Activated naive CD4-positive, alpha-beta T cell treated with anti-CD3 and anti-CD28 coated beads for 36 hours (primary cell): ENCODE data around the gene GPC5. TPM values are rescaled to one million over a fixed set of nuclear protein-coding genes. Genes with fewer than 3 reads are reported as not detected.

Source experiments
- CTCF ChIA-PET: fragments of 350-600 bp; sonication (Branson Sonifier 250); formaldehyde crosslinking; loops from one replicate; lab custom pipeline; 2021; ENCODE audit warnings: antibody characterized with exemption; lab: Charles Lee
- DNase-seq: peaks from one replicate; pipeline ENCODE4 v3.0.0-alpha.2; 2020
- H3K27ac Mint-ChIP-seq: one replicate; pipeline ENCODE4 v1.8.0; 2021; ENCODE audit warnings: mild to moderate bottlenecking, mixed read lengths
- H3K27me3 Mint-ChIP-seq: one replicate; pipeline ENCODE4 v1.8.0; 2021; ENCODE audit warnings: low read depth, mixed read lengths
- H3K36me3 Mint-ChIP-seq: one replicate; pipeline ENCODE4 v1.8.0; 2021; ENCODE audit warnings: low read depth, mixed read lengths
- H3K4me1 Mint-ChIP-seq: one replicate; pipeline ENCODE4 v1.8.0; 2021; ENCODE audit warnings: low read depth, mixed read lengths
- H3K4me3 Mint-ChIP-seq: one replicate; pipeline ENCODE4 v1.8.0; 2021; ENCODE audit warnings: mild to moderate bottlenecking, moderate library complexity, mixed read lengths
- H3K9me3 Mint-ChIP-seq: one replicate; pipeline ENCODE4 v1.8.0; 2021; ENCODE audit warnings: mixed read lengths
- intact Hi-C: fragments of 100-400 bp; cut with micrococcal nuclease; formaldehyde crosslinking; loops from one replicate; pipeline ENCODE4 v1.15.1; 2023
- total RNA-seq, 2 experiments: library from RNA; stranded (reverse); gene quantifications; one replicate each; pipeline ENCODE4 v1.2.3, GENCODE V29; 2021

GPC5 gene
- total RNA-seq, 2 experiments from 2014 or later, result 0.38 to 0.40 TPM

DNA sequence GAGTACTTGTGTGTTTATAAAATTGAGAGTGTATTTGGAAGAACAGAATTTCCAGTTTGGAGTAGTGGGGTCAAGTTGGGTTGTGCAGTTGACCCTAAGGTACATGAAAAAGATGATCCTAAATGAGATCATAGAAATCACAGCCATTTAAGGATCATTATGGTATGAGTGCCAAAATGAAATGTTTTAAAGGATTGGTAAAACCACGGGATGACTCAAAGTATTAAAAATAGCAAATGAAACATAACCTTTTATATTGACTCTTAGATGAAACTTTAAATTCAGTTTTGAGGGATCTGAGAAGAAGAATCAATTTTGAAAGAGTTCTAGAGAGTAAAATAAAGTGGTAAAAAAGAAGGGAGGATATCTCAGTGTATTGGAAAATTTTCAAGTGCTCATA lies 773.8 kb downstream of the GPC5 start:
- Mint-ChIP-seq H3K27me3 (peaks cover 5% of the 10 kb centered on the region), H3K4me1 (no peaks in the 10 kb centered on the region), H3K4me3 (no peak overlapping the region), H3K9me3 (peaks cover 1% of the 10 kb centered on the region), H3K27ac (no peak overlapping the region), H3K36me3 (no peaks in the 10 kb centered on the region)
- CTCF ChIA-PET, result no interaction called here
- DNase-seq, result no peak
- intact Hi-C loops, result no loop called here

DNA sequence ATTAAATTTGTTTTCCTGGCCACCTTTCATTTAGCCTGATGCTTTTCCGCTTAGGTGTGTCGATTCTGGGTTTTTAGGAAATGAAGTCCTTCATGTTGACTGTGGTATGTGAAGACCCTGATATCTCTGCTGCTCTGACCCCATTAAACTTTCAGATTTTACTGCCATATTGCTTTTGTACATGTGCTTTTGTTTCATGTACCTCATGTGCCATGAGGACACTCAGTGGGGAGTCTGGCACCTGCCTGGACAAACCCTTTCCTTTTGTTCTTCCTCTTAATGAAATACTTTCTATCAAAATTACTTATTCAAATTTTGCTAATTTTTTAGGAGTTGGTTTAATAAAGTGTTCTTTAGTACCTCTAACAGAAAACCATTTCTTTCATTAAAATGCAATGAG lies 774.8 kb downstream of the GPC5 start:
- no peak overlapping the region for H3K4me3 Mint-ChIP-seq
- no peaks in the 10 kb centered on the region for H3K4me1 Mint-ChIP-seq
- H3K27me3 Mint-ChIP-seq, result peaks cover 5% of the 10 kb centered on the region
- CTCF ChIA-PET, result no interaction called here
- intact Hi-C loops, result no loop called here
- peaks cover 1% of the 10 kb centered on the region for H3K9me3 Mint-ChIP-seq
- no peaks in the 10 kb centered on the region for H3K36me3 Mint-ChIP-seq
- no peak overlapping the region for H3K27ac Mint-ChIP-seq
- no peak for DNase-seq

DNA sequence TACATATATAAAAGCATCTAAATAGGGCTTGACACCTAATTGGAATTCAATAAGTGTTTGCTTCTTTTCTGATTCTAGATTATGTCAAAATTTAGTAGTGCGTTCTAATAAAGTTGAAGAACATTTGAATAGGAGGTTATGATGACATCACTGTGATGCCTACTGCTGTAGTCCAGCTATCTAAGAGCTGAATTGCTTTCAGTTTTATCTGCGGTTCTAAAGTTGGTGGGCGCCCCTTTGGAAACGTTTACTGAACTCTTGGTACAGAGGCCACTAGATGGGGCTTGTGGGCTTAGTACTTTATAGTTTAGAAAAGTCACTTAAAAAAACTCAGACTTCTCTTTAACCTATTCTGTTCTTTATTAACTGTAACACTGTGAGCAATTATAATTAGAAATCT lies 776.9 kb downstream of the GPC5 start:
- intact Hi-C loops, result no loop called here

DNA sequence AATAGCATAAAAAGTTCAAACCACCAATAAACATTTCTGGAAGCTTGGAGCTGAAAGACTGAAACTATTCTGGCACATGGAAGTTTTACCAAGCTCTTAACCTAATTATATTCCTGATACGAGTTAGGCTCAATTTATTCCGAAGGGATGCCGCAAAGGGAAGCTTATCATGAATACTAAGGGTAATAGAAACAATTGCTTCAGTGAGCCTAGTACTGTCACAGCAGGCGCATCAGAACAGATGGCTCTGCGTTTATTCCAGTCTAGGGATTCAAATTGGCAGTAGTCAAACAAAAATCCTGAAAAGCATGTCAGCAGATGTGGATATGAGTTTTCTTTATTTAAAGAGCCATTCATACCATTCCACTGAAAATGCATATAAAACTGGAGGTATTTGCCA lies 779.5 kb downstream of the GPC5 start:
- Mint-ChIP-seq H3K27ac (no peak overlapping the region), H3K9me3 (peaks cover 1% of the 10 kb centered on the region), H3K4me1 (no peaks in the 10 kb centered on the region), H3K27me3 (peaks cover 5% of the 10 kb centered on the region), H3K4me3 (no peak overlapping the region), H3K36me3 (no peaks in the 10 kb centered on the region)
- DNase-seq, result no peak
- CTCF ChIA-PET, result interaction anchor here (0.8 kb wide), 1 partner anchor 215 kb away, joined by 3 read pairs; no protein-coding TSS in a partner anchor
- intact Hi-C loops, result no loop called here

More for the DNA sequence above, 776.9 kb downstream of the GPC5 start:
- H3K4me1 Mint-ChIP-seq, result no peaks in the 10 kb centered on the region
- DNase-seq, result peak; percentile 10
- H3K27ac Mint-ChIP-seq, result no peak overlapping the region
- H3K4me3 Mint-ChIP-seq, result no peak overlapping the region
- H3K9me3 Mint-ChIP-seq, result peaks cover 1% of the 10 kb centered on the region
- CTCF ChIA-PET, result no interaction called here
- no peaks in the 10 kb centered on the region for H3K36me3 Mint-ChIP-seq
- H3K27me3 Mint-ChIP-seq, result peaks cover 5% of the 10 kb centered on the region

DNA sequence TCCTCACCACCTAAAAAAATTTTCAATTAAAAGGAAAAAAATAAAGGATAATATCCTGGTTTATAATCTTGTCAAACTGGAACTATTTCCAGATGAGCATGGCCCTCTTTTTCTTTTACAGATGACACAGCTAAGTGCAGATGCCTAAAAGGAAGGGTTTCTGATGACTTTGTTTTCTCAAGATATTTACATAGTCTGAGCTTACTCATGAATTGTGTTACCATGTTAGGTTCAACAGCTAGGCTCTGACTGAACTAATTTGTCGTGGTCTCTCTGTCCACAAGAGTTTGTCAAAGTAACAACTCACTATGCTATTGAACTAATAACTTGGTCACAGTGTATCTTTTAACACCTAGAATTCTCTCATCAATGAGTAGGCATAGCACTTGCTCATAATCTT lies 780.8 kb downstream of the GPC5 start:
- H3K27me3 Mint-ChIP-seq, result peaks cover 5% of the 10 kb centered on the region
- H3K9me3 Mint-ChIP-seq, result no peaks in the 10 kb centered on the region
- H3K4me3 Mint-ChIP-seq, result no peak overlapping the region
- CTCF ChIA-PET, result no interaction called here
- intact Hi-C loops, result no loop called here
- no peak overlapping the region for H3K27ac Mint-ChIP-seq
- no peaks in the 10 kb centered on the region for H3K4me1 Mint-ChIP-seq
- no peak for DNase-seq
- H3K36me3 Mint-ChIP-seq, result no peaks in the 10 kb centered on the region

DNA sequence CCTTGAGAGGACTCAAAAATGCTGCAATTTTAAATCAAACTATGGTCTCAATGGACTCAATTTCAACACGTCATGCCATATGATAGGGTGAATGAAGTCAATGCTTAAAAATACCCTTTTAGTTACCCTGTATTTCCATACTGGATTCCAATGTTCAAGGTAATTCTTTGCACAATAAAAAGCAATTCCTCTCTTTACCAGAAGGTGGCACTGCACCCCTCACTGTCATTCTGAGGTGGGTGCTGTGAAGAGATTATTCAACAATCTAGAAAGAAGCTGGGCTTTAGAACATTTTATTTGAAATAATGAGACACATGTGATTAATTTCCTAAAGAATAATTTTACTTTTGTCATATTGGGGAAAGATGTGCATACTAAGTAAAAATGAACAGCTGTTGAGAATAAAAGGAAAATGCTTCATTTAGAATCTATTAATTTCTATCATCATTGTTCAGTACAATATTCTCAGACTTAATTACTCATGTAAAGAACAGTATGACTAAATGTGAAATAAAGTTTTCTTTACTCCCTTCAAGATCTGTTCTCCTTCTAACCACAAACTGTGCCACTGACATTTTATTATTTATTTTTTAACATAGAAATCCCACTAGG lies 789.1 kb downstream of the GPC5 start:
- no peaks in the 10 kb centered on the region for H3K36me3 Mint-ChIP-seq
- CTCF ChIA-PET, result interaction anchor here (0.6 to 1.3 kb wide), 4 partner anchors 9 to 83 kb away, joined by 3 to 6 read pairs (median 4); no protein-coding TSS in a partner anchor
- no peak overlapping the region for H3K27ac Mint-ChIP-seq
- H3K4me1 Mint-ChIP-seq, result no peaks in the 10 kb centered on the region
- H3K4me3 Mint-ChIP-seq, result no peak overlapping the region
- peaks cover 3% of the 10 kb centered on the region for H3K9me3 Mint-ChIP-seq
- DNase-seq, result peak; percentile 20
- intact Hi-C loops, result no loop called here
- H3K27me3 Mint-ChIP-seq, result no peaks in the 10 kb centered on the region

DNA sequence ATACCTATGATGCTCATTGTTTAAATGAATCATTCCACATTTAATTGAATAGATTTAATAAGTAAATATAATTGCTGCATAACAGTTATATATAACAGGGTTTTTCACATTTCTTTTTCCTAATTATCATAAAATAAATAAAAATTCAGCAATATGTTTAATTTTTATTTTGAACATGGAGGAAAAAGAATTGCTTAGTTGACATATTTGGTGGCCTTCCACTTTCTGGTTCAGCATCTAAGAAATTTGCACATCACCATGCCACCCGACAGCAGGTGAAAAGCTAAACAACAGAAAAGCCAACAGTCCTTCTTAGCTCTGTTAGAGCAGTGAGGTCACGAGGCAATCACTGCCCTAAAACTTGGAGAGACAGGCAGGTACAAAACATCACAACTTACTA lies 790.2 kb downstream of the GPC5 start:
- Mint-ChIP-seq H3K27me3 (no peaks in the 10 kb centered on the region), H3K36me3 (no peaks in the 10 kb centered on the region), H3K4me1 (no peaks in the 10 kb centered on the region), H3K9me3 (peaks cover 3% of the 10 kb centered on the region), H3K4me3 (no peak overlapping the region), H3K27ac (no peak overlapping the region)
- CTCF ChIA-PET, result no interaction called here
- DNase-seq, result no peak
- intact Hi-C loops, result no loop called here

DNA sequence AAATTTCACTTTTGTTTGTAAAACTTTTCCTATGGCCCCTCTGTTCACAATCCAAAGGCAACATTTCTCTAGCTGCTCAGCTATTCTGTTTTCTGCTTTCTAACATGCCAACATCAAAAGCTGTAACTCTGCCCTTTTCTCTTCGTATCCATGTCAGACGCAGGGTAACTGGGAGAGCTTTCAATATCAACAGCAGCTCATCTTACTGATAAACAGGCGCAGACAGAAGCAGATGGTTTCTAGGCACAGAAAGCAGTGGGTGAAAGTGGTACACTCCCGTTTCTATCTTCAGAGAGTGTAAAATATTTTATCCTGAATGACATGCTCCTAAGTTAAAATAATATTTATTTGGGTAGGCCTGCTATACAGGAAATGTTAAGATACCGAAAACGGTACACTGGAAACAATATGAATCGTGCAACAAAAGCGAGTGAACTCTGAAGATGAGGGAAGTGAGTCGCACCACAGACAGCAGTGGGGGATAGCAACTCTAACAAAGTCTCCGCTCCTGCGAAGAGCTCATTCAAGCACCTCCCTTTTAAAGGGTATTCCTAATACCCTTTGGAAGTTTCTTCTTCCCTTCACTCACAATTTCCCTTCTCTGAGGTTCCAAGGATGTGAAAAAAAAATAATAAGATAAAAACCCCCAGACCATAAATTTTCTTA lies 798.3 kb downstream of the GPC5 start:
- intact Hi-C loops, result no loop called here
- DNase-seq, result no peak
- no peaks in the 10 kb centered on the region for H3K9me3 Mint-ChIP-seq
- no peaks in the 10 kb centered on the region for H3K4me1 Mint-ChIP-seq
- H3K36me3 Mint-ChIP-seq, result no peaks in the 10 kb centered on the region
- no peaks in the 10 kb centered on the region for H3K27me3 Mint-ChIP-seq
- no peak overlapping the region for H3K4me3 Mint-ChIP-seq
- no peak overlapping the region for H3K27ac Mint-ChIP-seq
- CTCF ChIA-PET, result interaction anchor here (0.9 to 1.1 kb wide), 2 partner anchors 9 kb away, joined by 3 to 6 read pairs; no protein-coding TSS in a partner anchor

DNA sequence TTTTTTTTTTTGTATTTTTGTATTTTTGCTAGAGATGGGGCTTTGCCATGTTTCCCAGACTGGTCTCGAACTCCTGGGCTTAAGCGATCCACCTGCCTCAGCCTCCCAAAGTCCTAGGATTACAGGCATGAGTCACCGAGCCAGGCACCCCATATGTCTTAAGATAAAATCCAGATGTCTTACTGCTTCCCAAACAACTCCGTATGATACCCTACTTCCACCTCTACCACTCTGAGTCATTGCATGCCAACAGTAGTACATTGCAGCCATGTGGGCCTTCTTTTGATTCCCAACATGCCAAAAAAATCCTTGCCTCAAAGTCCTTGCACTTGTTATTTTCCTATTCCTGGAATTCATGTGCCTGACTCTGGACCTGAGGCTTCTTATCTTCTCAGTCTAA lies 799.2 kb downstream of the GPC5 start:
- CTCF ChIA-PET, result interaction anchor here (0.9 kb wide), 1 partner anchor 10 kb away, joined by 3 read pairs; no protein-coding TSS in a partner anchor
- intact Hi-C loops, result no loop called here

DNA sequence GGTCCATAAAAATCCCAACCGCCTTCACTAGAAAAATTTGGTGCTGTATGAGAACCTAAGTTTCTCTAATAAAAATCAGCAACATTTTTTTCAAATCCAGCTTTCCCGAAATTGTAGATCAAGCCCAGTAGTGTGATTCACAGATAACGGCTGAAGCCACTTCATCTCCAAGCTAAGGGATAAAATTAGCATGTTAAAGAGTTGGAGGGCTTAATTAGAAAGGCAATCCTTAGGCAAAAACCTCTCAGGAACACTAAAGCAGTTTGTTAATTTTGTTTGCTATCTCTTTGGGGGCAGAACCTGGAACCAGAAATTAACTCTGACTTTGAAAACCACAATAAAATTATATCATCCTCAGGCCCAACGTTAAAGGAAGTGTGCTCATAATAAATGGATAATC lies 820.2 kb downstream of the GPC5 start:
- Mint-ChIP-seq H3K4me3 (no peak overlapping the region), H3K4me1 (no peaks in the 10 kb centered on the region), H3K27ac (no peak overlapping the region), H3K9me3 (no peaks in the 10 kb centered on the region), H3K36me3 (no peaks in the 10 kb centered on the region), H3K27me3 (peaks cover 5% of the 10 kb centered on the region)
- no peak for DNase-seq
- CTCF ChIA-PET, result no interaction called here
- intact Hi-C loops, result no loop called here

More for the DNA sequence above, 799.2 kb downstream of the GPC5 start:
- no peak for DNase-seq
- no peaks in the 10 kb centered on the region for H3K36me3 Mint-ChIP-seq
- H3K9me3 Mint-ChIP-seq, result no peaks in the 10 kb centered on the region
- no peaks in the 10 kb centered on the region for H3K4me1 Mint-ChIP-seq
- H3K4me3 Mint-ChIP-seq, result no peak overlapping the region
- H3K27ac Mint-ChIP-seq, result no peak overlapping the region
- no peaks in the 10 kb centered on the region for H3K27me3 Mint-ChIP-seq

DNA sequence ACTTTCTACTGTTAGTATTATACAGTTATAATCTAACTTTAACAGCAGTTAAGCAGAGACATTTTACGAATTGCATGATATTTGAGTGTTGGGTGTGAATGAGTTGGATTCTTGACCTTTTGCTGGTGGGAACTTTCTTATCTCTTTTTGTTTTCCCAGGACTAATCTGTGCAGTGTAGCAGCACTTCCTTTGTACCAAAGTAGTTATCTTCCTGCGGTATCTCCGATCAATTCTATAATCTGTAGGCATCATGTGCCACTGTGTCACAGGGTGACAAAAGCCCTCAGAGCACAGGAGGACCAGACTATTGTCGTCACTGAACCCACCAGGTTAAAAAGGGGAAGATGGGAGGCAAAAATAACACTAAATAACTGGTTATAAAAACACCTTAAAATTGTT lies 823.5 kb downstream of the GPC5 start:
- DNase-seq, result no peak
- peaks cover 5% of the 10 kb centered on the region for H3K27me3 Mint-ChIP-seq
- H3K27ac Mint-ChIP-seq, result no peak overlapping the region
- no peak overlapping the region for H3K4me3 Mint-ChIP-seq
- H3K9me3 Mint-ChIP-seq, result peaks cover 1% of the 10 kb centered on the region
- CTCF ChIA-PET, result no interaction called here
- H3K36me3 Mint-ChIP-seq, result no peaks in the 10 kb centered on the region
- H3K4me1 Mint-ChIP-seq, result no peaks in the 10 kb centered on the region
- intact Hi-C loops, result no loop called here

DNA sequence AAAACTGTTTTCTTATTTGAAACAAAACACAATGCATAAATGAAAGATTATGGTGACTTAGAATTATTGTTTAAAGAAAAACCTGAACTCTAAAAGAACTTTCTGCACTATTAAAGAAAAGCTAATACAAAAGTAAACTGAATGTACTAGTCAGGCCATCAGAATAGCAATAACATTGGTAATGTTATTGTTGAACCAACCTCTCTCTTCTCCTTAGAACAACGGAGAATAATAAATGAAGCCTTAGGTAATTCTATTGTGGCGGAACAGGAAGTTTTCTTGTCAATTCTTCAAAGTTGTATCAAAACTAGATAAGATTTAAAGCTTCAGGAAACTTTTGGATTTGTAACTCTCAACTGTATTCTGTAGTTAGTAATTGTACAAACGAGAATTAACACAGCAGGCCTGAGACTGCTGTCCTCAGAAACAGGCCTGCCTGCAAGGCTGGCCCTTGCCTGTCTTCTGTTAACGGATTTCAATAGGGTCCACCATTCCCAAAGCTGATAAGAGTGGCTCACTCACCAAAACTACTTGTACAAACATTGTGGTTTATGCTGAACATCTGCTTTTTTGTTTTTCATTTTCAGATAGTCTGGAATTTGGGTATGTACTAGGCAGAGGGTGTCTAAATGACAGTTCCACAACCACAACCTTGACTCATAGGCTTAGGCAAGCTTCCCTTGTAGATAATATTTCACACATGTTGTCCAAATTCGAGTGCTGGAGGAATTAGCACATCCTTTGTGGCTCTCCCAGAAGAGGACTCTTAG lies 825.8 kb downstream of the GPC5 start:
- Mint-ChIP-seq H3K4me3 (no peak overlapping the region), H3K4me1 (no peaks in the 10 kb centered on the region), H3K9me3 (peaks cover 1% of the 10 kb centered on the region), H3K27ac (no peak overlapping the region), H3K36me3 (no peaks in the 10 kb centered on the region), H3K27me3 (peaks cover under 1% of the 10 kb centered on the region)
- intact Hi-C loops, result no loop called here
- CTCF ChIA-PET, result interaction anchor here (0.7 kb wide), 1 partner anchor 88 kb away, joined by 3 read pairs; no protein-coding TSS in a partner anchor
- no peak for DNase-seq
